ENCODE measurements around the gene SIDT2. TPM values are rescaled to one million over a fixed set of nuclear protein-coding genes. Genes with fewer than 3 reads are reported as not detected.

Gene SIDT2
- total and polyA plus RNA-seq, 2 of the 13 experiments (the other 11 are each of a cell fraction or from before 2014, with no cell fraction given) = 11.5 to 28.0 TPM

- H3K9ac ChIP-seq (ENCODE audit: insufficient read depth, low read depth, low read length) = no peak overlapping the region
- H3K79me2 ChIP-seq (ENCODE audit: insufficient read depth, low read length) = no peaks in the 10 kb centered on the region
- H3K36me3 ChIP-seq (replicated peaks in 1 of 2; ENCODE audit: control insufficient read depth in 1 of 2, insufficient read depth in 2 of 2, low read length in 2 of 2) = peaks cover 8 to 18% of the 10 kb centered on the region in 2 experiments; a peak in 4 of 5 replicates
- ATAC-seq (no peak), DNase-seq (ENCODE audit: low spot score) (no peak), FAIRE-seq (no peak)
- no peaks in the 10 kb centered on the region for H3K27me3 ChIP-seq (ENCODE audit: control insufficient read depth in 1 of 2, insufficient read depth in 2 of 2, low read length in 2 of 2)
- no peaks in the 10 kb centered on the region for H4K20me1 ChIP-seq (ENCODE audit: insufficient read depth, low read length)
- TF ChIP-seq CREBL2 (CRISPR knock-in tag; IDR thresholded peaks at IDR 0.05; ENCODE audit: borderline replicate concordance) = no peak
- no TSS peak for BruUV-seq (replicated peaks)
- POLR2A ChIA-PET = no interaction called here
- peaks cover 9% of the 10 kb centered on the region for H3K4me1 ChIP-seq (ENCODE audit: insufficient read depth, low read length)
- in situ Hi-C loops (cut with HindIII; ENCODE audit: extremely low pct_ligation_motif_present, low pct_unique_long_range_greater_than_20kb) (no loop called here), intact Hi-C loops (cut with micrococcal nuclease; ENCODE audit: unreplicated experiment) (no loop called here)
- H3K4me2 ChIP-seq (ENCODE audit: low read depth, low read length) = no peak overlapping the region
- WGBS (ENCODE audit: low lambda C conversion rate) = 97% methylated on average over 1 of the region's 8 CpGs
- CTCF ChIA-PET (ENCODE audit: low intra/inter-chr PET ratio, low total read pairs) = no interaction called here
- H3K4me3 ChIP-seq (replicated peaks in 1 of 3; ENCODE audit: insufficient read depth in 1 of 3, low read depth in 2 of 3, low read length in 3 of 3) = no peak overlapping the region
- H2AFZ ChIP-seq (ENCODE audit: low read length) = no peak overlapping the region
- no peaks in the 10 kb centered on the region for H3K9me3 ChIP-seq (ENCODE audit: low read length)
- H3K27ac ChIP-seq (ENCODE audit: extremely low read length, insufficient read depth, low read length) = no peak overlapping the region
Measured at GRCh38 chr11:117189941-117190544, 11.5 kb downstream of the SIDT2 start.

DNA sequence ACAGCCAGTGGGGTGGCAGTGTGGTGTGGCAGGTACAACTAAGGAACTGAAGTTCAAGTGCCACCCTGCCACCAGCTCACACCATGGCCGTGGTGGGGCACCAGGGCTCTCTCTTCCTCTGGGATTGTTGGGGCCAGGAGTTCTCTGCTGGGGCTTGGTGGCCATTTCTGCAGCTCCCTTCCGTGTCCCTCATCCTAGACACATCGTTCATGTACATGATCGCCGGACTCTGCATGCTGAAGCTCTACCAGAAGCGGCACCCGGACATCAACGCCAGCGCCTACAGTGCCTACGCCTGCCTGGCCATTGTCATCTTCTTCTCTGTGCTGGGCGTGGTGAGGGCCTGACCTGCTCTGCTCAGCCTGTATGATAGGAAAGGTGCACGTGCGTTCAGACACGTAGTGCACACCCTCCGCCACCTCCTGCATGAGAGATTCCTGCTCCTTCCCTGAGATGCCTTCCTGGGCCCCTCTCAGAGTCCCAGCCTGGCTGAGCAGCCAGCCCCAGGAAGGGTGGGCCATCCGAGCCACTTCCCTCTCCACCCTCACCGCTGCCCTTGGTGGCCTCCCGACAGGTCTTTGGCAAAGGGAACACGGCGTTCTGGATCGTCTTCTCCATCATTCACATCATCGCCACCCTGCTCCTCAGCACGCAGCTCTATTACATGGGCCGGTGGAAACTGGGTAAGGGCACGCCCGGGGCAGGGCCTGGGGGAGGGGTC lies 13.3 kb downstream of the SIDT2 start:
- Histone ChIP-seq H3K4me3 (replicated peaks in 1 of 3; ENCODE audit: insufficient read depth in 1 of 3, low read depth in 2 of 3, low read length in 3 of 3) (no peak overlapping the region), H3K9ac (ENCODE audit: insufficient read depth, low read depth, low read length) (no peak overlapping the region), H4K20me1 (ENCODE audit: insufficient read depth, low read length) (no peaks in the 10 kb centered on the region), H3K4me2 (ENCODE audit: low read depth, low read length) (no peak overlapping the region), H3K36me3 (replicated peaks in 1 of 2; ENCODE audit: control insufficient read depth in 1 of 2, insufficient read depth in 2 of 2, low read length in 2 of 2) (peaks cover 8 to 18% of the 10 kb centered on the region in 2 experiments; a peak in 3 of 5 replicates), H3K27ac (ENCODE audit: extremely low read length, insufficient read depth, low read length) (no peak overlapping the region), H3K79me2 (ENCODE audit: insufficient read depth, low read length) (no peaks in the 10 kb centered on the region), H2AFZ (ENCODE audit: low read length) (no peak overlapping the region), H3K4me1 (ENCODE audit: insufficient read depth, low read length) (peaks cover 7% of the 10 kb centered on the region), H3K9me3 (ENCODE audit: low read length) (no peaks in the 10 kb centered on the region), H3K27me3 (ENCODE audit: control insufficient read depth in 1 of 2, insufficient read depth in 2 of 2, low read length in 2 of 2) (no peaks in the 10 kb centered on the region)
- ChIA-PET CTCF (ENCODE audit: low intra/inter-chr PET ratio, low total read pairs) (no interaction called here), POLR2A (no interaction called here)
- intact Hi-C loops (cut with micrococcal nuclease; ENCODE audit: unreplicated experiment) = no loop called here
- ATAC-seq = no peak
- BruUV-seq (replicated peaks) = no TSS peak
- no peak for DNase-seq (ENCODE audit: low spot score)
- 96% methylated on average over 18 of the region's 26 CpGs for WGBS (ENCODE audit: low lambda C conversion rate)
- FAIRE-seq = no peak
- in situ Hi-C loops (cut with HindIII; ENCODE audit: extremely low pct_ligation_motif_present, low pct_unique_long_range_greater_than_20kb) = no loop called here
- TF ChIP-seq SP1 (IDR thresholded peaks at IDR 0.05) = no peak
- no peak for TF ChIP-seq SP1 (CRISPR knock-in tag; IDR thresholded peaks at IDR 0.05)
- TF ChIP-seq ZNF34 (CRISPR knock-in tag; IDR thresholded peaks at IDR 0.05; ENCODE audit: borderline replicate concordance) = no peak
- no peak for TF ChIP-seq ZNF703 (CRISPR knock-in tag; IDR thresholded peaks at IDR 0.05; ENCODE audit: borderline replicate concordance)
- TF ChIP-seq ZNF839 (CRISPR knock-in tag; IDR thresholded peaks at IDR 0.05; ENCODE audit: borderline replicate concordance) = no peak
- no peak for TF ChIP-seq BCL3 (CRISPR knock-in tag; IDR thresholded peaks at IDR 0.05)
- TF ChIP-seq FOXK2 (IDR thresholded peaks at IDR 0.05) = no peak
- TF ChIP-seq, protein P1, sequence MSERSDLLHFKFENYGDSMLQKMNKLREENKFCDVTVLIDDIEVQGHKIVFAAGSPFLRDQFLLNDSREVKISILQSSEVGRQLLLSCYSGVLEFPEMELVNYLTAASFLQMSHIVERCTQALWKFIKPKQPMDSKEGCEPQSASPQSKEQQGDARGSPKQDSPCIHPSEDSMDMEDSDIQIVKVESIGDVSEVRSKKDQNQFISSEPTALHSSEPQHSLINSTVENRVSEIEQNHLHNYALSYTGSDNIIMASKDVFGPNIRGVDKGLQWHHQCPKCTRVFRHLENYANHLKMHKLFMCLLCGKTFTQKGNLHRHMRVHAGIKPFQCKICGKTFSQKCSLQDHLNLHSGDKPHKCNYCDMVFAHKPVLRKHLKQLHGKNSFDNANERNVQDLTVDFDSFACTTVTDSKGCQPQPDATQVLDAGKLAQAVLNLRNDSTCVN (CRISPR knock-in tag; IDR thresholded peaks at IDR 0.05; ENCODE audit: borderline replicate concordance) = no peak
- TF ChIP-seq, protein P2, sequence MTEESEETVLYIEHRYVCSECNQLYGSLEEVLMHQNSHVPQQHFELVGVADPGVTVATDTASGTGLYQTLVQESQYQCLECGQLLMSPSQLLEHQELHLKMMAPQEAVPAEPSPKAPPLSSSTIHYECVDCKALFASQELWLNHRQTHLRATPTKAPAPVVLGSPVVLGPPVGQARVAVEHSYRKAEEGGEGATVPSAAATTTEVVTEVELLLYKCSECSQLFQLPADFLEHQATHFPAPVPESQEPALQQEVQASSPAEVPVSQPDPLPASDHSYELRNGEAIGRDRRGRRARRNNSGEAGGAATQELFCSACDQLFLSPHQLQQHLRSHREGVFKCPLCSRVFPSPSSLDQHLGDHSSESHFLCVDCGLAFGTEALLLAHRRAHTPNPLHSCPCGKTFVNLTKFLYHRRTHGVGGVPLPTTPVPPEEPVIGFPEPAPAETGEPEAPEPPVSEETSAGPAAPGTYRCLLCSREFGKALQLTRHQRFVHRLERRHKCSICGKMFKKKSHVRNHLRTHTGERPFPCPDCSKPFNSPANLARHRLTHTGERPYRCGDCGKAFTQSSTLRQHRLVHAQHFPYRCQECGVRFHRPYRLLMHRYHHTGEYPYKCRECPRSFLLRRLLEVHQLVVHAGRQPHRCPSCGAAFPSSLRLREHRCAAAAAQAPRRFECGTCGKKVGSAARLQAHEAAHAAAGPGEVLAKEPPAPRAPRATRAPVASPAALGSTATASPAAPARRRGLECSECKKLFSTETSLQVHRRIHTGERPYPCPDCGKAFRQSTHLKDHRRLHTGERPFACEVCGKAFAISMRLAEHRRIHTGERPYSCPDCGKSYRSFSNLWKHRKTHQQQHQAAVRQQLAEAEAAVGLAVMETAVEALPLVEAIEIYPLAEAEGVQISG (CRISPR knock-in tag; IDR thresholded peaks at IDR 0.05) = no peak
- TF ChIP-seq U2AF1 (optimal IDR thresholded peaks at IDR 0.05; ENCODE audit: low read depth, low read length) = no peak
- TF ChIP-seq ZNF12 (CRISPR knock-in tag; IDR thresholded peaks at IDR 0.05) = no peak

Data from HepG2 (cell line).